GM23338 (cell line): ENCODE data around the gene NFIB. TPM values are rescaled to one million over a fixed set of nuclear protein-coding genes. Genes with fewer than 3 reads are reported as not detected.

Experiments used
- ATAC-seq: fragments of 200-7000 bp; cut with Tn5 transposase; 3 replicates; pipeline ENCODE4 v1.9.1; 2020
- DNase-seq: peaks from one replicate; pipeline ENCODE4 v3.0.0-alpha.2; 2015; ENCODE audit warnings: low spot score
- H2AFZ ChIP-seq: fragments of 200-600 bp; sonication (generic); 2 replicates; pipeline ENCODE4 v1.8.0; 2016; ENCODE audit warnings: antibody characterized with exemption, mild to moderate bottlenecking, moderate library complexity
- H3F3A ChIP-seq: fragments of 200-600 bp; sonication (generic); replicated peaks from 2 replicates; pipeline ENCODE4 v1.8.0; 2017; ENCODE audit warnings: antibody characterized with exemption, mixed run types, low read depth
- H3K27ac ChIP-seq: fragments of 200-600 bp; sonication (generic); 2 replicates; pipeline ENCODE4 v1.6.1; 2016; ENCODE audit warnings: low read depth
- H3K27me3 ChIP-seq: fragments of 200-600 bp; sonication (generic); 2 replicates; pipeline ENCODE4 v1.8.0; 2016; ENCODE audit warnings: mild to moderate bottlenecking, mixed run types, moderate library complexity; ENCODE audit not compliant: insufficient read depth
- H3K36me3 ChIP-seq: fragments of 200-600 bp; sonication (generic); 2 replicates; pipeline ENCODE4 v1.8.0; 2016; ENCODE audit warnings: mild to moderate bottlenecking; ENCODE audit not compliant: insufficient read depth
- H3K4me1 ChIP-seq: fragments of 200-600 bp; sonication (generic); 2 replicates; pipeline ENCODE4 v1.8.0; 2016; ENCODE audit warnings: mild to moderate bottlenecking, moderate library complexity; ENCODE audit not compliant: insufficient read depth
- H3K4me2 ChIP-seq: fragments of 200-600 bp; sonication (generic); 2 replicates; pipeline ENCODE4 v1.7.1; 2017; ENCODE audit warnings: mixed run types
- H3K4me3 ChIP-seq: fragments of 200-600 bp; sonication (generic); 2 replicates; pipeline ENCODE4 v1.6.1; 2016; ENCODE audit warnings: mixed run types
- H3K79me2 ChIP-seq: fragments of 200-600 bp; sonication (generic); replicated peaks from 2 replicates; pipeline ENCODE4 v1.8.0; 2017; ENCODE audit warnings: mild to moderate bottlenecking; ENCODE audit not compliant: insufficient read depth
- H3K9me2 ChIP-seq: fragments of 200-600 bp; sonication (generic); 2 replicates; pipeline ENCODE4 v1.8.0; 2017; ENCODE audit not compliant: insufficient read depth
- H4K20me1 ChIP-seq: fragments of 200-600 bp; sonication (generic); replicated peaks from 2 replicates; pipeline ENCODE4 v1.8.0; 2017; ENCODE audit warnings: mild to moderate bottlenecking; ENCODE audit not compliant: insufficient read depth
- H3K27ac Mint-ChIP-seq: 2 replicates; pipeline ENCODE4 v1.8.0; 2020; ENCODE audit warnings: inconsistent platforms, mild to moderate bottlenecking, moderate library complexity, mixed read lengths
- H3K27me3 Mint-ChIP-seq: 3 replicates; pipeline ENCODE4 v1.8.0; 2022; ENCODE audit warnings: low read depth, mild to moderate bottlenecking, moderate library complexity, mixed read lengths, inconsistent platforms; ENCODE audit not compliant: insufficient read depth, poor library complexity
- H3K36me3 Mint-ChIP-seq: 3 replicates; pipeline ENCODE4 v1.8.0; 2021; ENCODE audit warnings: low read depth, mild to moderate bottlenecking, inconsistent platforms, moderate library complexity, mixed read lengths
- H3K4me1 Mint-ChIP-seq: 3 replicates; pipeline ENCODE4 v1.8.0; 2020; ENCODE audit warnings: mild to moderate bottlenecking, inconsistent platforms, mixed read lengths
- H3K4me3 Mint-ChIP-seq: 3 replicates; pipeline ENCODE4 v1.8.0; 2021; ENCODE audit warnings: moderate library complexity, mild to moderate bottlenecking, inconsistent platforms, mixed read lengths
- H3K9me3 Mint-ChIP-seq: 3 replicates; pipeline ENCODE4 v1.8.0; 2020; ENCODE audit warnings: moderate library complexity, mild to moderate bottlenecking, inconsistent platforms, mixed read lengths
- CREB1 ChIP-seq: fragments of 250-450 bp; sonication (Bioruptor Pico); IDR thresholded peaks from 2 replicates; pipeline ENCODE4 v1.5.0; 2020; ENCODE audit warnings: low read depth, mild to moderate bottlenecking, moderate library complexity
- CTCF ChIP-seq, 2 experiments: fragments of 200-600 bp in 1 of 2; sonication (generic) in 1 of 2; conservative IDR thresholded peaks; 2 replicates each; pipeline versions ENCODE4 v1.5.1 to v1.6.1; 2016 to 2017; ENCODE audit warnings: antibody characterized with exemption in 2 of 2, low read depth in 2 of 2, mild to moderate bottlenecking in 2 of 2, moderate library complexity in 1 of 2
- EZH2 ChIP-seq: fragments of 200-600 bp; sonication (generic); IDR thresholded peaks from one replicate; pipeline ENCODE4 v1.8.0; 2017; ENCODE audit warnings: antibody characterized with exemption, mild to moderate bottlenecking, low read depth; ENCODE audit not compliant: unreplicated experiment
- EZH2phosphoT487 ChIP-seq: fragments of 200-600 bp; sonication (generic); IDR thresholded peaks from one replicate; pipeline ENCODE4 v1.8.1; 2018; ENCODE audit warnings: antibody characterized with exemption; ENCODE audit not compliant: unreplicated experiment
- JUNB ChIP-seq: IDR thresholded peaks from one replicate; pipeline ENCODE4 v1.6.1; 2016; ENCODE audit warnings: antibody characterized with exemption; ENCODE audit not compliant: unreplicated experiment
- NANOG ChIP-seq: IDR thresholded peaks from 2 replicates; pipeline ENCODE4 v1.6.1; 2016; ENCODE audit warnings: antibody characterized with exemption, borderline replicate concordance
- POLR2AphosphoS5 ChIP-seq: IDR thresholded peaks from 2 replicates; pipeline ENCODE4 v1.6.1; 2016; ENCODE audit warnings: antibody characterized with exemption, low read depth
- REST ChIP-seq: IDR thresholded peaks from one replicate; pipeline ENCODE4 v1.6.1; 2018; ENCODE audit warnings: antibody characterized with exemption; ENCODE audit not compliant: unreplicated experiment
- STAT1 ChIP-seq: IDR thresholded peaks from one replicate; pipeline ENCODE4 v1.6.1; 2016; ENCODE audit warnings: antibody characterized with exemption; ENCODE audit not compliant: unreplicated experiment
- ZNF114 ChIP-seq: fragments of 250-450 bp; sonication (Bioruptor Pico); IDR thresholded peaks from 2 replicates; pipeline ENCODE4 v1.5.0; 2020; ENCODE audit warnings: mild to moderate bottlenecking, moderate library complexity
- ZNF331 ChIP-seq: fragments of 250-450 bp; sonication (Bioruptor Pico); IDR thresholded peaks from 2 replicates; pipeline ENCODE4 v1.5.0; 2020; ENCODE audit warnings: low read depth, mild to moderate bottlenecking, moderate library complexity
- polyA plus RNA-seq: library from polyadenylated mRNA; unstranded; fragments of >200 nt; fragmentation: Nextera tagmentation; extraction: Ambion mirVana; gene quantifications from 2 replicates; pipeline ENCODE4 v1.2.1, GENCODE V29; 2016
- total RNA-seq: library from RNA; depleted of rRNA; stranded (reverse); fragments of >200 nt; shearing (Covaris generic); gene quantifications from 2 replicates; pipeline ENCODE4 v1.2.3, GENCODE V29; 2014

NFIB gene
- total and polyA plus RNA-seq, 2 experiments from 2014 or later = 3.9 to 4.7 TPM

DNA sequence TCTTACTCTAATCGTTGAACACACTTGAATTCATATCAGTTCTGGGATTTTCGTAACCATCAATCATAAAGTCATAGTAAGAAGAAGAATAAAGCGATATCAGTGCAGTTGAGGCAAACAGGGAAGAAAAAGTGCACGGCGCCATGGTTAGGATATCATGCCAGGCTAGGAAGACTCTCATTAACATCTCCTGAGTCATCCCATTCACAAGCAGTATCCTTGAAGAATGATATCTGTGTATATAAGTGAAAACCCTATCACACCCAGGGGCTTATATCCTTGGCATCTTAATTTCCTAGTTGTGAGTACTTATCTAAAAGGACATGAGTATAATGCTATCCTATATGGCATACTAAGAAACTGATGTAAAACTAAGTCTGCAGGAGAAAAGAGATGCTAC lies 38.6 kb downstream of the NFIB start:
- H2AFZ ChIP-seq = no peak overlapping the region
- H3K4me3 ChIP-seq = no peak overlapping the region
- H3K9me3 Mint-ChIP-seq = no peaks in the 10 kb centered on the region
- H3K27ac Mint-ChIP-seq = peak overlapping the region; percentile 97
- H4K20me1 ChIP-seq = no peaks in the 10 kb centered on the region
- no peaks in the 10 kb centered on the region for H3K36me3 ChIP-seq
- H3K4me3 Mint-ChIP-seq = no peak overlapping the region
- ATAC-seq (no peak), DNase-seq (no peak)
- H3K79me2 ChIP-seq = no peaks in the 10 kb centered on the region
- H3F3A ChIP-seq = peaks cover 7% of the 10 kb centered on the region; the same call in 1 of the 2 replicates
- H3K9me2 ChIP-seq = no peaks in the 10 kb centered on the region
- peaks cover 74% of the 10 kb centered on the region for H3K4me1 Mint-ChIP-seq
- TF ChIP-seq REST = no peak
- no peak for TF ChIP-seq CTCF (conservative IDR thresholded peaks at IDR 0.05; ENCODE audit: low read depth in 2 of 2)
- TF ChIP-seq ZNF331 (CRISPR knock-in tag) = no peak
- TF ChIP-seq EZH2phosphoT487 = no peak
- no peak for TF ChIP-seq NANOG
- TF ChIP-seq EZH2 = no peak
- TF ChIP-seq JUNB = no peak
- TF ChIP-seq CREB1 (CRISPR knock-in tag) = no peak
- peaks cover 49% of the 10 kb centered on the region for H3K4me1 ChIP-seq
- H3K27ac ChIP-seq = peak overlapping the region; percentile 91
- no peaks in the 10 kb centered on the region for H3K27me3 ChIP-seq
- H3K4me2 ChIP-seq = peak overlapping the region; percentile 75
- no peaks in the 10 kb centered on the region for H3K36me3 Mint-ChIP-seq
- peaks cover 2% of the 10 kb centered on the region for H3K27me3 Mint-ChIP-seq

DNA sequence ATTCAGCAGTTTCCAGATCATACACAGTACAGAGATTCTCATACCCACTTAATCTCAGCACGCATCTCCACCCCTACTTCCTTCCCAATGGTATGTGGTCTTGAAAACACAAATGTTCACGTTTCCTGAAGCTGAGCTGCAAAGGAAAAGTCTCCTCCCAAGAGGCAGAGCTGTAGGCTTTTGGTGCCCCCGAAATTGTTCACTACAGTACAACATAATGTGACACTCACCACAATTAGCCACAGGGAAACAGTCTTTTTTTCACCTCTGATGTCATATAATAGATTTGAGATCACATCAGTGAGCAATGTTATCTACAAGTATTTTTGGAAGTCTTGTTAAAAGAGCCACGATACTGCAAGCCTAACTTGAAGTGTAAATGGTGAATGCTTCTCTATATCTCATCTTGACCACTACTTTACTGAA lies 40.2 kb downstream of the NFIB start:
- peaks cover 74% of the 10 kb centered on the region for H3K4me1 Mint-ChIP-seq
- Histone ChIP-seq H3K9me2 (no peaks in the 10 kb centered on the region), H3K79me2 (no peaks in the 10 kb centered on the region), H4K20me1 (no peaks in the 10 kb centered on the region), H3K4me2 (peak overlapping the region; percentile 75), H3K36me3 (no peaks in the 10 kb centered on the region), H3K4me3 (peak overlapping the region; percentile 11), H3F3A (peaks cover 7% of the 10 kb centered on the region; the same call in 1 of the 2 replicates), H3K27ac (peak overlapping the region; percentile 91), H3K4me1 (peaks cover 49% of the 10 kb centered on the region), H2AFZ (peak overlapping the region; percentile 39; the same call in 1 of the 2 replicates), H3K27me3 (no peaks in the 10 kb centered on the region)
- peaks cover 2% of the 10 kb centered on the region for H3K27me3 Mint-ChIP-seq
- H3K9me3 Mint-ChIP-seq = no peaks in the 10 kb centered on the region
- peak; percentile 39 for ATAC-seq
- DNase-seq = no peak
- peak overlapping the region; percentile 64 for H3K4me3 Mint-ChIP-seq
- H3K27ac Mint-ChIP-seq = peak overlapping the region; percentile 97
- no peaks in the 10 kb centered on the region for H3K36me3 Mint-ChIP-seq
- TF ChIP-seq POLR2AphosphoS5 (no peak), CREB1 (CRISPR knock-in tag) (no peak), CTCF (conservative IDR thresholded peaks at IDR 0.05; ENCODE audit: low read depth in 2 of 2) (no peak), REST (no peak), EZH2 (no peak), ZNF331 (CRISPR knock-in tag) (no peak), JUNB (no peak), EZH2phosphoT487 (no peak), NANOG (no peak), ZNF114 (CRISPR knock-in tag) (no peak), STAT1 (no peak)
